EL (cell line): Measurements from ENCODE around the gene RGS6.

Source experiments
- DNase-seq: peaks from one replicate; pipeline ENCODE4 v3.0.0-alpha.2; 2016

Gene RGS6

DNA sequence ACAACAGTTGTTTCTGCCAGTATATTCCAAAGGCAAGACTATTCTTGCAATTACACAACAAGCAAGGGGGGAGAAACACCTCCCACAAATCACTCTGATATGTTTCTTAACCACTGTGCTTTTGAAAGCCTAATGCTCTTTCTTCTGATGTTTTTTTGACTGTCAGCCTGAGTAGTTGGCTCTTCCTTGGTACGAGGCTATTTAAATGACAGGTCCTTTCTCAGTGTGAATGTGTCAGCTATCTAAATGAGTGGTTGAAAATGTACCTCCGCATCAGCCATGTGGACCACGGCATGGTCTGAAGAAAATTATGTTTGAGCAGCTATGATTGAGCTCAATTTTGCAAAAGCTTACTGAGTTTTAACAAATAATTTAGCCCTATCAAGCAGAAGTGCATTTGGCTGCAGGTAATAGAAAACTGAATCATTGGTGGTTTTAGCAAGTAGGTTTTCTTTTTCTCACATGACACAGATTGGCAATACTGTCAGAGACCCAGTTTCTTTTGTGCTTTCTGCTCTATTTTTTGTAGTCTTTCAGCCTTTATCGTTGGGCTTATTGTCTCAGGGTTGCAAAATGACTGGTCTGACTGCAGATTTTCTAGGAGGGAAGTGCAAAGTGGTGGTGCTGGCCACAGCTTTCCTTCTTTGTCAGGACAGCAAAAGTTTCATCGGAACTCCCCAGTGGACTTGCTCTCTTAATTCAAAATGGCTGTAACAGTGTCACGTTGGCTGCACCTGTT, 162.8 kb downstream of the RGS6 start:
- DNase-seq = no peak

DNA sequence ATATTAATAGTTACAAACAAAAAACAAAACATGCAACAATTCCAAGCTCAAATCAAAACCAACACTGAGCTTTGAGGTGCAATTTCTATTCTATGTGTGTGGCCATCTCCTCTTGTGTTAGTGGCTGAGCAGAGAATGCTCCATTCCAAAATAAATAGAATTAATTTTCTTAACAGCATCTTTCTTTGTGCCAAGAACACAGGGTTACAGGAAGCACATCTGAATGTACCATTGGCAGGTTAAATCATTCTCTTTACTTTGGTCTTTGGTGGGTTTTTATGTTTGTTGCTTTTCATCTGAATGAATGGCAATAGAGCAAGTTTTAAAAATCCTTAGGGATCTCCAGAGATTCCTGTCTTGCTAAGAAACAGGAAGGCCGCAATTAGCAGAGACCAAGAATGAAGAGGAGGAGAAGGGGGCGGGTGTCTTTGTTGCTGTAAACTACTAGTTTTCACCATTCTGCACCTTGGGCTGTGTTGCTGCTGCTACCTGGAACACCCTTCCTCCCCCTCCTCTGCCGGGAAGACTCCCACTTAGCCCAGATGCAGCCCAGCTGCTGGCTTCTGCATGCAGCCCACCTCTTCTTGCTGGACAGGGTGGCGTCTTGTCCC, 165.0 kb downstream of the RGS6 start:
- no peak for DNase-seq

DNA sequence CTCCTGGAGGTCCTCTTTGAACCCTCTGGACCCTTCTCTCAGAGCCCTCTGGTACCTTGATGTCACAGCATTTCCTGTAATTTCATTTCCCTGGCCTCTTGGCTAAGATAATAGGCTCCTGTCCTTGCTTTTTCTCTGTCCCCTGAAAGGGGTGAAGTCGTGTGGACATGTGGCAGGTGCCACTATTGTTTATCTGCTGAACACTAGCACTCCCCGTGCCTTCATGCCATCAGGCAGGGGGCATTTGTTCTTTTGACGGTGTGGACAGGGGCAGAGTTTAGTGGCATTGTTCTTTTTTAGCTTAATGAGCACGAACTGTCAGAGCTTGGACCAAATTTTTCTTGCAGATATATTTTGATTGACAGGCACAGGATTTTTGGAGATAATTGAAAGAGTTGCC, 166.0 kb downstream of the RGS6 start:
- DNase-seq = no peak

DNA sequence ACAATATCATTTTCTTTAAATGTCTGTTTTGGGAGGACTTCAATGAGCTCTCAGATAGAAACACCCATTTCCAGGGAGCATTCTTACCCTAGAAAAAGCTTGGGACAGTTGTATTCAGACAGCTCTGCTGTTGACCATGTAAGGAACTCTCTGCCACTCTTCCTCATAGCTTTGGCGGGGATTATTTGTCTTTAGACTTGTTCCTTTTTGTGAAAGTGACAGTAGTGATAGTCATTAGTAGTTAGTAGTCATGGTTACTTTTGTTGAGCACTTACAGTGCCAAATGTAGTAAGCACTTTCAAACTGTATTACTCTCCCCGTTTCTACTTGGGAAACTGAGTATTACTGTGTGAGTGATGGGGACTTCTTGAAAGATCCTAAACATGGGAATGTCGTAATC, 167.3 kb downstream of the RGS6 start:
- no peak for DNase-seq

DNA sequence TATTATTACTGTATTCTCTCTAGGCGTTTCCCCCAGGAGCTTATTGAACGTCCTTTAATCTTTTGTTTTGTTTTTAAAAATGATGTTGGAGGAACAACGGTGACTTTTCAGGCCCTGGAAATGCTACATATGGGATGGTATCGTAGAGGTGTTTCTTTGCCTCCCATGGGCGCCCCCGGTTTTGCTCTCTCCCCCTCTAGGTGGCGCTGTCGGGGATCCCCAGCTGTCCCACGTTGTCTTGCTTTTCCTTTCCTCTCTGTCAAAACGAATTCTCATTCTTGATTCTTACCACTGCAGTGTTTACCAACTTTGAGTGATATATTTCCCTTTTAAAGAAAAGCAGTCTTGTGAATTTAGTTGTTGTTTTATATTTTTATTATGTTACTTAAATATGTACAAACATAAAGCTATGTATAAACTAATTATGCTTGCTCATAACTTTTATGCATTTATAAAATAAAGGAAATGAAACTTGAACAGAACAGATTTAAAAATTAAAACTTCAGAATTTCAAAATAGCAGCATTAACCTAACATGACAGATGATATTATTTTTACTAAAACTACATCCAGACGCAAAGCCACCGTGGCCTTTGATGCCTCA, 171.9 kb downstream of the RGS6 start:
- DNase-seq = peak; percentile 11

DNA sequence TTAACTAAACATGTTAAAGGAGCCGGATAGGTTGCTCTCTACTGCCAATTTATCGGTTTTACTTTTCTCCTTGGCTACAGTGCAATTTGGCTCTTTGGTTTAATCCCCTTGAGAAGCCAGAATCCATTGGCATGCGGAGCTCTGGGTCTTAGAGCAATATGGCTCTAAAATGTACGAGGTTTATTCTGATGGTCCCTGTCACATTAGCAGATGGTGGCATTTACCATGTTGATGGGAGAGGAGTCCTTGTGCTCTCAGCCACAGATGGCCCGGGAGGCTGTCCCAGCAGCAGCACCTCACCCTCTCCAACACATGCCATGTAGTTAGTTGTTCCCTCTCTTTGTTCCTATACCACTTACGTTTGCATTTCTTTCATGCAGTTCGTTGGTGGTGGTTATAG, 179.7 kb downstream of the RGS6 start:
- DNase-seq = no peak

DNA sequence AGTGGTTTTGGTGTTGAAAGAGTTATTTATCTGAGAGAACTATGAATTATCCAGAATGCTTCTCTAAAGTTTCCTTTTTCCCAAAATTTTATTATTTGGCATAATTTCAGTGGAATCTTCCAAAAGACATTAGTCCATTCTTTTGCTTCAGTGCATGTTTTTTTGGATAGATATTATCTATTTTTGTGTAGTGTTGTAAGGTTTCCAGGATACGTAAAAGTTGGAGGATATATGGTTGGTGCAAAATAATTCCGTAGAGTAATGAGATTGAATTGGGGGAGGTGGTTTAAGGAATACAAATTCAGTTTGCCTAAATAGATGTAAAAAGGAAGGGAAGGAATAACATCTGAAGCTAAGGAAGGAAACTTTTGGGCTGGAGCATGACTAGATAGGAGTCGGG, 186.6 kb downstream of the RGS6 start:
- DNase-seq = no peak

DNA sequence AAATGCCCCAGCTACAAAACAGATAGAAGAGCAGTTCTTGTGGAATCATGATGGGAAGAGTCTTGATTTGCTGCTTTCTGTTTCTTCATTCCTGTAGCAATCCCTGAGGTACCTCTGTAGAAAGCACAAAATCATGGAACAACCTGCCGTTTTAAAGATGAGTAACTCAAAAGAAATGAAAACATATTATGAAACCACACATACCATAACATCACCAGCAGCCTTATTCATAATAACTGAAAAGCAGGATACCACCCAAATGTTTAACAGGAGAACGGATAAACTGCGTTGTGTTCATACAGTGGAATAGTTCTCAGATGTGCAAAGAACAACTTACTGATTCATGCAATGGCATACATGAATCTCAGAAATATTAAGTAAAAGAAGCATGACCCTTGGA, 188.1 kb downstream of the RGS6 start:
- DNase-seq = no peak

DNA sequence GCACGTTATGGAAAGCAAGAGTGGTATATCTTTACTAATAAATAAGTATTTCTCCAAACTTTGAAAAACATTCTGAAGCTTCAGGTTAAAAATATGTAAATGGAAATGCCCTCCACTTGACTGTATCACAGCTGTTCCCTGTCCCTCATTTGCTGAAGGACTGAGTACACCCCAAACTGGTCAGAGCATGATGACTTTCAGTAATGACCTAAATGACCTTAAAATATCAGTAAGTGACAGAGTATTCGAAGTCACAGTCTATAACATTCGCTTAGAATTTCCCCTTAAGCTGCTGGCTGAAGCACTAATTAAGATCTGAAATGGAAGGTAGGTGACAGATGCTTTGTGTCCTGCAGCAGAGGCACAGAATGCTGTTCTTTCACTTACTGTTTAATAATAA, 191.5 kb downstream of the RGS6 start:
- no peak for DNase-seq

DNA sequence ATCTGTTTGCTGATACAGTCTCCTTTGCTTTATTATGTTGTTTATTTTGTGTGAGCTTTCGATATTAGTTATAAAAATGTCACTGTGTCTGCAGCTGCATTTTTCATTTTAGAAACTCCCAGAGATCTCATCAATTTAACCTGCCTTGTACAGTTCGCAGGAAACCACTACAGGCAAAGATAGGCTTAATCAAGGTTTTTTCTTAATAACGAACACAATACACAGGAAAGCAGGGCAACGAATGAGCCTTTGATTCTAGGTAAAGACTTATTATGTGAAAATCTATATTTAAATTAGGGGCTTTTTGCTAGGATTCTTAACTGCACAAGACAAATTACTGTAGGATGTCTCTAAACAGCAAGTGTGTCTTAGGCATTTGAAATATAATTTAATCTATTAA, 191.9 kb downstream of the RGS6 start:
- DNase-seq = no peak

DNA sequence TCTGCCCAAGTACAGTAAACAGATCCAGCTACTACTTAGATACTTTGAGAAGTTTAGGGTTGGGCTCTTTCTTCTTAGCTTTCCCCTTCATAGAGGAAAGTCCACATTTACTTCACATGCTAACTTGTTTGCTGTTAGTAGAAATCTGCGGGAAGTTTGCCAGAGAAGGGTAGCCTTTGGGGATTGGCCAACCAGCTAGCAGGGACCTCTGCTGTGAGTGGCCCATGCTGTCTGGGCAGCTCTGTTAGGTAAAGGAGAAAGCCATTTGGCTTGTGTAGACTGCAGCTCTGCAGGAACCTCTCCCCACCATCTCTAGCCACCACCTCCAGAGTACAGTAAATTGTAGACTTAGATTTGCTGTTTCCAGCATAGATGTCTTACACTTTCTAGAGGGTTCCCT, 193.9 kb downstream of the RGS6 start:
- no peak for DNase-seq

DNA sequence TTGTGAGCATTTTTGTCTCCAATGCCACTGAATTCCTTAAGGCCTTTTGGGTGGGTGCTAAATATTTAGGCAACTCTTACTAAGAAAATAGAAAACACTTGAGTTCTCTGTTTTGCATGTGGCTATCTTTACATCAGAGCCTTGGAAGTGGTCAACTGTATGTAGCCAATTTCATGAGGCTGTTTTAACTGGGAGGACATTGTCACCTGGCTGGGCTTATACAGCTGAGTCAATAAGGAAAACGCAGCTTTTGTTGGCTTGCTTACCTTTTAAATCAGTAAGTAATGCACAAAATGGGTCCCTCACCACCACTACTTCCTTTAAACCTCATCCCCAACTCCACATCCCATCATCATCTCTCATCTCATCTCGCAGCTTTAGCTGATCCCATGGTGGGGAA, 194.3 kb downstream of the RGS6 start:
- DNase-seq = no peak

DNA sequence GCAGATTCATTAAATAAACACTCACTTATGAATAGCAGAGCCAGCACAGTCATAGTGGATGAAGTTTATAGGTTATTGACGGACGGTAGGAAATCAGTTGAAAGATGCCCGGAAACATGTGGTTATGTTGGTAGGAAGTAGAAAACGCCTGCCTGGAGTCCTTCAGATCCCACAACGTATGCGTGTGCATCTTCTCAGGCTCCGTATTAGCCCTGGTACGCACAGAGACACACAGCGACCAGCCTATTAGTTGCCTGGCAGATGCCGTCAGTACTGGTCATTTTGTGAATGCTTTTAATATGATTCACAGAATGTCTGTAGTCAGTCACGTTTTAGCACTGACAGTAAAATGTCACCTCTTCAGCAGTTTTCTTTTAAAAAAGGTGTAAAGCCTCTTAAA, 196.4 kb downstream of the RGS6 start:
- DNase-seq = no peak

DNA sequence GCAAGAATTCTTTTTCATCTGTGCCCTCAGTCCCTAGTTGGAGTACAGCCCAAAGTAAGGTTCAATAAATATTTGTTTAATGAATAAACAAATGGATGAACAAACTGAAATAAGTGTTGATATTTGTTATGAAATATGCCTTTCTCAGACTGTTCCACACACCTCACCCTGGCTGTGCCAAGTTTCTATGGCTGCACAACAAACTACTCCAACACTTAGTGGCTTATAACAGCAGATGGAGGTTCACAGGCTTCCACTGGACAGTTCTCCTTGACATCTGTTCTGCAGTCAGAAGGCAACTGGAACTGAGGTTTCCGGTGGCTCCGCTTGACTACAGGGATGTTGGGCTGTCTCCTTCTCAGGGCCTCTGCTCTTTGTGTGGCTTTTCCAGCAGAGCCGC, 197.1 kb downstream of the RGS6 start:
- no peak for DNase-seq

DNA sequence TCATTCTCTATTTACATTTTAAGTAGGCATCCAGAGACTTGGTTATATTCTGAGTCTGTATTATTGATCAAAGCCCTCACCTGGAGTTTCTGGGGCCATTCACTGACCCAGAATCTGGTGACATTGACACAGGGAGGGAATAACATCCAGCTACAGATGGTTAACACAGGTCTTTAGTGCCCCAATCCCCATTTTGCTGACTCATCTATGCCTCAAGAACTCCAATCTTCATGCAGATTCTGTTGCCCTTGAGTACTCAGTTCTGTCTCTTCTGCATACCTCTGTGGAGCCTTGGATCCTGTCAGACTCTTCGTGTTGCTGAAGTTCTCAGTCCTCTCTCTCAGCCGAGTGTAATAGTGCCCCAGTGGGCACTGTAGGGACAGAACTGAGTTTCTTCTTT, 208.9 kb downstream of the RGS6 start:
- no peak for DNase-seq

DNA sequence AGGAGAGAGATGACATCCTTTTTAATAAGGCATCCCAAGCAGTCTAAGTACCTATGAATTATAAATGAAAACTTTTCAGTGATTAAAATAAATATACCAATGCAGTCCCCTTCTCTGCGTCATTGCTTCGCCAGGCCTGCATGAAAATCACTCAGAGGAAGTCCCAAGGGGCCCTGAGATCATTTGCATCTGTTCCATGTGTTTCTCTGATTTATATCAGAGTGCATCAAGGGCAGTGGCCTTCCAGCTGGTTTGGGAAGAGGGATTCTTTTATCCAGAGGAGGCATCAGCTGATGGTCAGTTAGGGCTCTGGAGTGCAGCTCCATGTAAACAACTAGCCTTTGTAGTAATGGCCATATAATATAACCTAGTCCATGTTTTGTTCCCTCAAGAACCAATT, 210.1 kb downstream of the RGS6 start:
- DNase-seq = no peak

DNA sequence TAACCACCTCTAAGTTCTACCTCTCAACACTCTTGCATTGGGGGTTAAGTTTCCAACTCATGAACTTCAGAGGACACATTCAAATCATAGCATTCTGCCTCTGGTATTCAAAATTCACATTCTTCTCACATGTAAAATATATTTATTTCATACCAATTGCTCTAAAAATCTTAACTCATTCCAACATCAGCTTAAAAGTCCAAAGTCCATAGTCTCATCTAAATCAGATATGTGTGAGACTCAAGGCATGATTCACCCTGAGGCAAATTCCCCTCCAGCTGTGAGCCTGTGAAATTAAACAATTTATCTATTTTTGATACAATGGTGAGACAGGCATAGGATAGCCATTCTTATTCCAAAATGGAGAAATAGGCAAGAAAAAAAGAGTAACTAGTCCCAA, 214.0 kb downstream of the RGS6 start:
- DNase-seq = no peak

DNA sequence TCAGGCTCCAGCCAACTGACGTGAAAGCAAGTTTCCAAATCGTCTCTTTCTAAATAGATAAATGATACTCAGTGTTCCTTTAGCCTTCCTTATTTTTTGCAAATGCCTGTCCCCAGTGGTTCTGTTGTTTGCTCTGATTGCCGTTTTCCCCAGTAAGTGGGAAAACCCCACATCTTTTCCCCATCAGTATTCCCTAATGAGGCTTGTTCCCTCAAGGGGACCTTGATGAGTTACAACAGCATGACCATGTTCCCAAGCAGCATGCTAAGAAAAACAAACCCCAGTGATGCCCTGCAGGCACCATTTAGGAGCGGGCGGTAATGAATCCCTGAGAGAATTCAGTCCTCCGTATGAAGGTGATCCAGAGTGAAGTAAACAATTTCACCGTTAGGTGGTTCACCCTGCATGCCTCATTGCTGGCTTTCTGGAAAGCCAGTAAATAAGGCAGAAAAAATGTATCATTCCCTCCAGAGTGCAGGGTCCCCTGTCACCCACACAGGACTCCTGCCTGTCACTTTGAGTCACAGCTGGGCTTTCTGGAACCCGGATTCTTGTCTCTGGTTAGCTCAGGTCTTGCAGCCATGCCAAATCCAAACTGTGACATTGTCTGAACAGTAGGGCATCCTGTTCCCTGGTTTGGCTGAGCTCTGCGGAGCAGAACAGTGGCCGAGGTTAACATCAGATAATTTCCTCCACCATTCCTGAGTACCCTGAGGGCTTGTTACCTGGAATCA, 222.6 kb downstream of the RGS6 start:
- DNase-seq = no peak

DNA sequence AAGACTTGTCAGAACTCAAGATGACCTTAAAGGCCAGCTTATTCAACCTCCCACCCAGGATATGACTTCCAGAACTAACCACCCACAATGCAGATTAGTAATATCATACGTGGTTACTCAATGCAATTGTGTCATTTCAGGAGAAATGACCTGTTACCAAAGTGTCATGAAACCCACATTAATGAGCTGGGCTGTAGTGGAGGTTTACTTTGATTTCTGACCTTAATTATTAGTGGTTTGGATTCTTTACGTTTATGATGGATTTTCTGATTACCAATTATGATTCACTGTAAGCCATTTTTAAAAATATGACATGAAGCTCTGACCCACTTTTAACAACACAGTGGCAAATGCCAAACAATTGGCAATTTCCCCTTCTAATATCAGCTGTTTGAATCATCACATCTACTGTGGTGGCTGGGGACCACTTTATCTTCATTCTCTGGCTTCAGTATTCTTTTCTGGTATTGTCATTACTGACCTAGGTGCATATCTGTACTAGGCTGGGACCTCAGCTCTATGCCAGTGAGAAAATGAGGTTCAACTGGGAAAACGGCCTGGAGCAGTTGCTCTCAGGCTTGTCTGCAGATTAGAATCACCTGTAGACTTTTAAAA, 223.3 kb downstream of the RGS6 start:
- no peak for DNase-seq

DNA sequence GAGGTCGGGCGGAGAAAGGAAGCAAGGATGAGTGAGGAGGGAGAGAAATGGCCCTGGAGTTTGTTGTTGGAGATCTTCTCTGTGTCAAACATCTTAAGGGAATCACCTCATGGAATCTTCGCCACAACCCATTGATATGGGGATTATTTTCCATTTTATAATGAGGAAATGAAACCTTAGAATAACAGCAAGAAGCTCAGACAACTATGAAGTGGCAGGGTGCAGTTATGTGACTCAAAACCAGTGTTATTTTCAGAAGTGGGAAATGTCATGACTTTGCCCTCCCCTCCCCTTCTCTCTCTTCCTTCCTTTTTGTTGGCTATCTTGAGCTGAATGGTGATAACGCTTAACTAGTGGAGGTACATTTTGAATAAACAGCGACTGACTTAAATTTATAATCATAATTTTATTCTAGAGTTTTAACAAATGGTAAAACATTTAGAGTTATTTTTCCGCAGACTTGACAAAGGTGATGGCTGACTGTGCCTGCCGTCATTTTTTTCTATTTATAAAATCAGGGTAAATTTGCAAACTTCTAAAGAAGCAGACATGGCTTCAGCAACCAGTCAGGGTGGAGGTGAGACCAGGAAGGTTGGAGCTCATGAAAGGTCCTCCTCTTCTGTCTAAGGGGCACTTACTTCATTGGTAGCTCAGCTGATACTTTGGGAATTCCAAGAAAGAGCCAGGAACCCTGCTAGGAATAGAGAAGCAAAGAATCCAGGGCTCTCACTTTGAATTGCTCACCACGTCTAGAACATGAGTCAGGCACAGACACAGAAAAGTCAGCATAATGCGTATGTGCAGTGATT, 232.4 kb downstream of the RGS6 start:
- no peak for DNase-seq

DNA sequence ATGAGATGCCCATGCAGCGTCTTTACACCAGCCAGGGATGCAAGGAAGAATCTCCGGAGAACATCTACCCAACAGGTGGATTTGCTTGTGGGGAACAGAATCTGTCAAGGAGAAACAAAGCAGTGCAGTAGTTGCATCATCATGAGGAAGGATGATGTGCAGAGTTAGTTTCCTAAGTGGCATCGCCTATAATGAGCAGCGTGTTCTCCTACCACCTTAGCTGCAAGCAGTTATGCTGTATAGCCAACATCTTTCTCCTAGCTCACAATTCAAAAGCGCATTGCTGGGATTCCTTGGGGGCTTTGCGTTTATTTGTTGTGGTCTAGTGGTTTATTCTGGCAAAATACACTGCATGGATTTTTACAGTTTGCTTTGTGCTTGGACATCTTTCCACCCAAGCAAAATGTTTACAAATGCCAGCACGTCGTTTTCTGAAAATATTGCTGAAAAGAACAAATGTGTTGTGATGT, 233.0 kb downstream of the RGS6 start:
- DNase-seq = no peak

DNA sequence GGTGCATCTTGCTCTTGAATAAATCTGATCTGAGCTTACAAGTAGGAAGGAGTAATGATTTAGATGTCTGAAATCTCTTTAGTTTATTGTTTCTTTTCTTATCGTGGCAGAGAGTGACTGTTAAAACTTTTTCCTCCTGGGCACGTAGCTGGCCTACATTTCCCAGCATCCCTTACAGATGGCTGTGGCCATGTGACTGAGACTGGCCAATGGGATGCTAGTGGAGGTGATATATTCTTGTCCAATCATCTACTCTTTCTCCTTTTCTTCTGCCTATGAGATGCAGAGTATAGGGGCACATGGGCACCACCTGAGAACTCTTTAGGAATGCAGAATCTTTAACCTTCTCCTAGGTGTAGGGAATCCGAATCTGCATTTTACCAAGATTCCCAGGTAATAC, 237.3 kb downstream of the RGS6 start:
- DNase-seq = peak; percentile 3

DNA sequence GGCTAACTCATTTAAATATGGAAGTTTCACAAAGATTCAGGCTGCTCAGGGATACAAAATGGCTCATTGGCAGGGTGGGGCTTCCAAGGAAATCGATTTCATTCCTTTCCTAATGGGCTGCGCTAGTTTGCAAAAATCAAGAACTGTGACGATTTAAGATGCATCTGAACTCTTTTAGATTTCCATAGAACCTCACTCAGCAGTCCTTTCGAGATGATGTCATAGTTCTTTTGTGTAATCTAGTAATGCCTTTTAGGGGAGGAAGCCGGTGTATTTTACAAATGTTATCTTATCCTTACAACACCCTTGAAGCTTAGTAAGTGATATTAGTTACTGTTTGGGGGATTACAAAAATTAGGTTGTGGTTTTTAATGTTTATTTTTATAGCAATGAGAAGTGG, 239.8 kb downstream of the RGS6 start:
- no peak for DNase-seq
